ENCODE results near the gene ELOVL4.

DNA sequence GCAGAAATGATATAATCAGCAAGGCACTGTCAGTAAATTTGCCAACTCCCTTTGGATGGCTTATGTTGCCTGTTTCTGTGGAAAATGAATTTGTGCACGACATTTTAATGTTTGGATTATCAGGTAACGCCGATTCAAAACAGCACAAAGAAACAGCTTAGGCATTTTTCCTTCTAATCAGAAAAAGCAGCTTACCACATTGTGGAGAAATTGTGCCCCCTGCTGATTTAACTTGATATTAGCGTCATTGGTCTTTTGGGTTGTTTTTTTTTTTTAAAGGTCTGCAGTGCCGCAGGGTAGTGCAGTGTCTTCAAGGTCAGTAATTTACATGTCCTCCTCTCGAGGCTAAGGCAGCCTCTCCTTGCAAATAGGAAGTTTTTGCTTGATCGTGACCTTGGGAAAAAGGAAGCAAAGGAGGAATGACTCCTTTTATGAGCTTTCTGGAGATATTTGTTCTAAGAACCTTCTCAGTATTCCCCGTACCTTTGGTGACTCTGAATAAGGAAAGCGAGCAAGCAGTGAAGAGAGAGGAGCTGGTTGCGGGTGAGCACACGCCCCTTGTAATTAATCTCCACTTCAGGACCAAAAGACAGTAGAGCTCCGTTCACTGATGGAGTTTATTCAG, 79.1 kb downstream of the ELOVL4 start:
- TF ChIP-seq EZH2 (IDR thresholded peaks at IDR 0.05) (no peak), POLR2AphosphoS5 (IDR thresholded peaks at IDR 0.05; ENCODE audit: borderline replicate concordance, low read depth, low read length) (no peak; the same call in 1 of the 2 replicates), FOXP2 (optimal IDR thresholded peaks at IDR 0.05; ENCODE audit: control extremely low read depth, extremely low read length, insufficient read depth) (no peak)
